Measurements from ENCODE around the gene FMN1. TPM values are rescaled to one million over a fixed set of nuclear protein-coding genes. Genes with fewer than 3 reads are reported as not detected.

Gene FMN1
- polyA plus RNA-seq, 2 of the 4 experiments (the other 2 are of a cell fraction), result 0.53 to 2.2 TPM

DNA sequence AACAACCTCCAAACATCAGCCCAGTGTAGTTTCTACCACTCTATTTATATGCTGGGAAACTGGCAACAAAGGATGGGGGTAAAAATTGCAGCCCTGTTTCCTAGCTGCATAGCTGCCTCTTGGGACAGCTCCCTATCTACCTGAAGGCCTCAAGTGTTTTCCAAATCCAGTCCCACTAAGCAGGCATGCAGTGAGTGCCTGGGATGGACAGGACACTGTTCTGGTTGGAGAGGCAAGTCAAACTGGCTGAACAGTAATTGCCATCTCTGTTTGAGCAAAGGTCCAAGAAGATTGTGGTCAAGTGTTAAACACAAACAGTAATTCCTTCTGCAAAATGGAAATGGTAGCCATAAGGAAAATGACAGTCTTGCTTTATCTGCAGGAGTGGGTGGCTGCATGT, 125.4 kb downstream of the FMN1 start:
- Histone ChIP-seq H3K9me3 (no peaks in the 10 kb centered on the region), H3K27ac (peak overlapping the region; percentile 66 to 73), H3K4me2 (peak overlapping the region; percentile 74), H3K4me3 (no peak overlapping the region), H3K4me1 (peaks cover 22% of the 10 kb centered on the region)
- POLR2A ChIA-PET, result interaction anchor here (0.6 kb wide), 1 partner anchor 1316 kb away, joined by 3 read pairs; no protein-coding TSS in a partner anchor
- FAIRE-seq (no peak), ATAC-seq (peak; percentile 5 to 12; a peak in 3 of 6 replicates), DNase-seq (ENCODE audit: low read depth in 1 of 2, low spot score in 1 of 2) (no peak)
- CTCF ChIA-PET, result interaction anchor here (0.6 to 4.9 kb wide), 4 partner anchors 18 to 632 kb away, joined by 3 to 20 read pairs (median 4); no protein-coding TSS in a partner anchor
- TF ChIP-seq EP300 (IDR thresholded peaks at IDR 0.05), result 0 out of 5 replicates have a peak, but pooled peaks of 1 of the 2 experiments have one; percentile 3
- TF ChIP-seq, protein P1, sequence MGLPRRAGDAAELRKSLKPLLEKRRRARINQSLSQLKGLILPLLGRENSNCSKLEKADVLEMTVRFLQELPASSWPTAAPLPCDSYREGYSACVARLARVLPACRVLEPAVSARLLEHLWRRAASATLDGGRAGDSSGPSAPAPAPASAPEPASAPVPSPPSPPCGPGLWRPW (IDR thresholded peaks at IDR 0.05), result no peak

DNA sequence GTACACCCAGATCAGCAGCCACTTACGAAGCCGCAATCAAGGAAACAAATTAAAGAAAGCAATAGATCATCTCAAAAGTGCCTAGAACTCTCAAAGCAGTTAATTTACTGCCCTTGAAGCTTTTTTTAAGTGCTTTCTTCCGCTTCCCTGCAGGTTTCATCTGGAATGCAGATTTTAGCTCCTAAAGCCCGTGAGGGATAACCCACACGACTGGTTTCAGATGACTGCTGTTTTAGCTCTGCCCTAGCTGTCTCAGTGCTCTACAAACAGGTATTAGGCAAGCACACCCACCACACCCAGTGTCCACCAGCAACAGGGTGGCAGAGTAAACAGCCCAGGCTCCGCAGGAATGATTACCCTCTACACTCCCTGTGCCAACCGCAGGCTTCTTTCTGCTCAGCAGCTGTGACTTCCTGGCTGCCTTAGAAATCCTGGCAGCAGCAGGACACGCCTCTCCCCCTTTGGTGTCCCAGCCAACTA, 126.0 kb downstream of the FMN1 start:
- ATAC-seq, result peak; percentile 84 to 85
- ChIA-PET POLR2A (interaction anchor here (0.6 kb wide), 1 partner anchor 1316 kb away, joined by 3 read pairs; no protein-coding TSS in a partner anchor), CTCF (interaction anchor here (0.6 to 4.9 kb wide), 8 partner anchors 10 to 709 kb away, joined by 3 to 20 read pairs (median 4); no protein-coding TSS in a partner anchor)
- FAIRE-seq, result peak; percentile 85
- 31% methylated on average over 8 of the region's 8 CpGs for WGBS (ENCODE audit: missing lambda C conversion rate)
- peak; percentile 64 to 81 for DNase-seq (ENCODE audit: low read depth in 1 of 2, low spot score in 1 of 2)
- no peaks in the 10 kb centered on the region for H3K9me3 ChIP-seq
- peak overlapping the region; percentile 66 to 73 for H3K27ac ChIP-seq
- peak overlapping the region; percentile 26; the same call in 1 of the 3 replicates for H3K4me3 ChIP-seq
- H3K4me1 ChIP-seq, result peaks cover 22% of the 10 kb centered on the region
- TF ChIP-seq NR3C1 (IDR thresholded peaks at IDR 0.05), result no peak
- no peak for TF ChIP-seq MAFK (IDR thresholded peaks at IDR 0.05; ENCODE audit: partially characterized antibody)
- TF ChIP-seq KDM5A (IDR thresholded peaks at IDR 0.05), result no peak
- TF ChIP-seq, protein P2, sequence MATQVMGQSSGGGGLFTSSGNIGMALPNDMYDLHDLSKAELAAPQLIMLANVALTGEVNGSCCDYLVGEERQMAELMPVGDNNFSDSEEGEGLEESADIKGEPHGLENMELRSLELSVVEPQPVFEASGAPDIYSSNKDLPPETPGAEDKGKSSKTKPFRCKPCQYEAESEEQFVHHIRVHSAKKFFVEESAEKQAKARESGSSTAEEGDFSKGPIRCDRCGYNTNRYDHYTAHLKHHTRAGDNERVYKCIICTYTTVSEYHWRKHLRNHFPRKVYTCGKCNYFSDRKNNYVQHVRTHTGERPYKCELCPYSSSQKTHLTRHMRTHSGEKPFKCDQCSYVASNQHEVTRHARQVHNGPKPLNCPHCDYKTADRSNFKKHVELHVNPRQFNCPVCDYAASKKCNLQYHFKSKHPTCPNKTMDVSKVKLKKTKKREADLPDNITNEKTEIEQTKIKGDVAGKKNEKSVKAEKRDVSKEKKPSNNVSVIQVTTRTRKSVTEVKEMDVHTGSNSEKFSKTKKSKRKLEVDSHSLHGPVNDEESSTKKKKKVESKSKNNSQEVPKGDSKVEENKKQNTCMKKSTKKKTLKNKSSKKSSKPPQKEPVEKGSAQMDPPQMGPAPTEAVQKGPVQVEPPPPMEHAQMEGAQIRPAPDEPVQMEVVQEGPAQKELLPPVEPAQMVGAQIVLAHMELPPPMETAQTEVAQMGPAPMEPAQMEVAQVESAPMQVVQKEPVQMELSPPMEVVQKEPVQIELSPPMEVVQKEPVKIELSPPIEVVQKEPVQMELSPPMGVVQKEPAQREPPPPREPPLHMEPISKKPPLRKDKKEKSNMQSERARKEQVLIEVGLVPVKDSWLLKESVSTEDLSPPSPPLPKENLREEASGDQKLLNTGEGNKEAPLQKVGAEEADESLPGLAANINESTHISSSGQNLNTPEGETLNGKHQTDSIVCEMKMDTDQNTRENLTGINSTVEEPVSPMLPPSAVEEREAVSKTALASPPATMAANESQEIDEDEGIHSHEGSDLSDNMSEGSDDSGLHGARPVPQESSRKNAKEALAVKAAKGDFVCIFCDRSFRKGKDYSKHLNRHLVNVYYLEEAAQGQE (IDR thresholded peaks at IDR 0.05), result no peak
- no peak for TF ChIP-seq POLR2A (IDR thresholded peaks at IDR 0.05; ENCODE audit: low read length)
- TF ChIP-seq EP300 (IDR thresholded peaks at IDR 0.05), result peak in 1 of 2 experiments; percentile 26; a peak in 1 of 5 replicates
- peak in 1 of 2 experiments; percentile 43; a peak in 1 of 5 replicates for TF ChIP-seq JUN (IDR thresholded peaks at IDR 0.05)
- TF ChIP-seq TFCP2L1 (CRISPR knock-in tag; IDR thresholded peaks at IDR 0.05), result no peak
- peak; percentile 44 to 49 for TF ChIP-seq CEBPB (IDR thresholded peaks at IDR 0.05)
- H3K4me2 ChIP-seq, result peak overlapping the region; percentile 74

DNA sequence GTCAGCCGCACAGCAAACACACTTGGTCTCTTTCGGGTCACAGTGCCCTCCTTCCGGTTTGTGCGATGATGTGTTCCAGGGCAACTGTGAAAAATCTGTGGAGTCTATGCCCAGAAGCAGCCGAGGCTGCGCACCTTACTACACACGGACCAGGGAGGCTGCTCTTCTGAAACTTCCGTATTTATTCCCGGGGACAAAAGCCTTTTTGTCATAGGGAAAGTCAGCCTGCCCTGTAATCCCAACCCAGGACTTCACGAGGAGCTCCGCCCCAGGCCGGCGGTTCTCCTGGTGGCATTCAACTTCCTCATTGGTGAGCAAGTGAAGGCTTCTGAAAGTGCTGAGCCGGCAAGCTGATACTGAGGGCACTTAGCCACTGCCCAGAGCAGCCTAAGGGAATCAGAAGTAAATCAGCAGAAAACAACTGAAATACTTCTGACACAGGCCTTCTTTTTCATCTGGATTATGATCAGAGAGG, 126.5 kb downstream of the FMN1 start:
- Histone ChIP-seq H3K4me2 (peak overlapping the region; percentile 74), H3K4me1 (peaks cover 22% of the 10 kb centered on the region), H3K27ac (peak overlapping the region; percentile 66 to 73), H3K4me3 (peak overlapping the region; percentile 26; the same call in 2 of the 3 replicates), H3K9me3 (no peaks in the 10 kb centered on the region)
- peak; percentile 97 for TF ChIP-seq MAFK (IDR thresholded peaks at IDR 0.05; ENCODE audit: partially characterized antibody)
- TF ChIP-seq, protein P3, sequence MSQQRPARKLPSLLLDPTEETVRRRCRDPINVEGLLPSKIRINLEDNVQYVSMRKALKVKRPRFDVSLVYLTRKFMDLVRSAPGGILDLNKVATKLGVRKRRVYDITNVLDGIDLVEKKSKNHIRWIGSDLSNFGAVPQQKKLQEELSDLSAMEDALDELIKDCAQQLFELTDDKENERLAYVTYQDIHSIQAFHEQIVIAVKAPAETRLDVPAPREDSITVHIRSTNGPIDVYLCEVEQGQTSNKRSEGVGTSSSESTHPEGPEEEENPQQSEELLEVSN (IDR thresholded peaks at IDR 0.05; ENCODE audit: borderline replicate concordance, low read depth), result no peak
- POLR2A ChIA-PET, result no interaction called here
- DNase-seq (ENCODE audit: low read depth in 1 of 2, low spot score in 1 of 2), result peak; percentile 67 to 72
- 13% methylated on average over 14 of the region's 14 CpGs for WGBS (ENCODE audit: missing lambda C conversion rate)
- FAIRE-seq, result peak; percentile 7
- peak; percentile 77 to 88 for ATAC-seq
- CTCF ChIA-PET, result interaction anchor here (0.7 to 4.9 kb wide), 9 partner anchors 10 to 710 kb away, joined by 3 to 20 read pairs (median 4); no protein-coding TSS in a partner anchor

DNA sequence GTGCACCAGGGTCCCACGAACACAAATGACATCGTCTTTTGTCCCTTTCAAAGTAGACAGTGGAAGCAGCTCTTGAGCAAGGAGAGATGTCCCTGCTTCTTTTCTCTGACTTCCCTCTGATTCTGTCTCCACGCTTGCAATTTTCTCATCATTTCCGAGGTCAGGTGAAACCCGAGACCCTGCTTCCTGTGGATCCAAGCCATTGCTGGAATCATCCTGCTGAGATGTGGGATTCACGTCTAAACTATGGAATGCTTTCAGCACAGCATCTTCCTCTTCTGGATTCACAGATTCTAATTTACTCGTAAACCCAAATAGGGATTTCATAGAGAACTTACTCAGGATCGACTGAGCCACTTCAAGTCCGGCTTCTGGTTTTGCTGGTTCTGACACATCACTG, 127.1 kb downstream of the FMN1 start:
- Histone ChIP-seq H3K4me2 (peak overlapping the region; percentile 74), H3K4me1 (peaks cover 22% of the 10 kb centered on the region), H3K4me3 (peak overlapping the region; percentile 26; the same call in 1 of the 3 replicates), H3K27ac (peak overlapping the region; percentile 66 to 73), H3K9me3 (no peaks in the 10 kb centered on the region)
- ATAC-seq (no peak), FAIRE-seq (peak; percentile 95), DNase-seq (ENCODE audit: low read depth in 1 of 2, low spot score in 1 of 2) (no peak)
- CTCF ChIA-PET, result interaction anchor here (1.3 to 1.6 kb wide), 3 partner anchors 12 to 65 kb away, joined by 3 to 5 read pairs (median 4); no protein-coding TSS in a partner anchor
- TF ChIP-seq MAZ (IDR thresholded peaks at IDR 0.05; ENCODE audit: borderline replicate concordance, low read depth, low read length) (no peak), TP53 (CRISPR knock-in tag; IDR thresholded peaks at IDR 0.05) (no peak), GATA3 (IDR thresholded peaks at IDR 0.05; ENCODE audit: borderline replicate concordance) (no peak), EHMT2 (IDR thresholded peaks at IDR 0.05; ENCODE audit: low read depth) (no peak)
- 83% methylated on average over 9 of the region's 9 CpGs for WGBS (ENCODE audit: missing lambda C conversion rate)
- POLR2A ChIA-PET, result no interaction called here

Measured in A549 (cell line).